Iris pigment epithelial cell (primary cell): Measurements from ENCODE around the gene RAP1GDS1.
A peak's percentile ranks its signal among the peaks of the same experiment; 100 is the strongest.
"Not testable (repeated sequence)": the region's sequence is repeated elsewhere in the genome, so short reads cannot be mapped to it uniquely, and the experiment has no call there.

Experiments used
- DNase-seq: peaks from one replicate; pipeline ENCODE4 v3.0.0-alpha.2; 2011; ENCODE audit warnings: low read depth

The RAP1GDS1 gene

DNA sequence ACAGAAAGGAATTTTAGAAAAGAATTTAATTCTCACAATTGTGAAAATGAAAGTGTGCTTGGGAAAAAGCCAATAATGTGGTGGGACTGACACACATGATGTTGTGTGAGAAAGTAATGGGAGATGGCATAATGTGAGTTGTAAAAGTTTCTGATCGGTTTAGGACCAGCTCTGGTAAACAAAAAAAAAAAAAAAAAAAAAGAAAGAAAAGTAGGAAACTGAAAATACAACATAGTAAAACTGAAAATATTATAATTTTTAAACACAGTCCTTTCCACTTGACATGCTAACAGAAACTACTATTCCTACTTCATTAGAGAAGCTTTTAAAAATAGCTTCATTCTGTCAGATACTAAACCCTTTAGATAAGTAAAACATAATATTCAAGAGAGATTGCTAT is 28.2 kb downstream of the RAP1GDS1 start:
- DNase-seq = no peak

DNA sequence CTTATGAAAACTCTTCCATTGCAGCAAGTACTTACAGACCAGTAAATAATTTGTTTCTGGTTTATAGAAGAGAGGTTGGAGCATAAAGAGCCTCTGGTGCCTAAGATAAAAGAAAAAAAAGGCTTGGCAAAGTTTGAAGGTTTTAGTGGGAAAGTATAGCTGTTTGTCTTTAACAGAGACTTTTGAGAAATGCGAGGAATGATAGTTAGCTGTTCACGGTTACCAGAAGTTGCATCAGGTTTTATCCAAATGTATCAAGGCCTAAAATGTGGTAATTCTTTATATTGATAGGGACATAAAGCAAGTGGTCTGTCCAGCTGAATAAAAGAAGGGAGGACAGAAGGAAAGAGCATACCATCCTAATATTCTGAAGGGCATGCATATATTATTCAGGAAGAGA is 29.3 kb downstream of the RAP1GDS1 start:
- peak; percentile 73 for DNase-seq

- no peak for DNase-seq
Observed at GRCh38 chr4:98293104-98293887, 32.1 kb downstream of the RAP1GDS1 start.

DNA sequence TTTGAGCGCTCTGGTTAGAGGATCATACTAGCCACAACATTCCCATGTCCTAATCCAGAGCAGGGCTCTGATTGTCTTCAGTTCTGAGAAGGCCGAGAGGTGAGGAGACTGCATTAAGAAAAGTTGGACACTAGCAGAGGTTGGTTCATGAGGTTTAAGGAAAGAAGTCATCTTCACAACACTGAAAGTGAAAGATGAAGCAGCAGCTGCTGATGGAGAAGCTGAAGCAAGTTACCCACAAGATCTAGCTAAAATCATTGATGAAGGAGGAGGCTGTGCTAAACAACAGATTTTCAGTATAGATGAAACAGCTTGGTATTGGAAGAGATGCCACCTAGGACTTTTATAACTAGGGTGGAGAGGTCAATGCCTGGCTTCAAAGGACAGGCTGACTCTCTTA is 36.8 kb downstream of the RAP1GDS1 start:
- DNase-seq = no peak

- DNase-seq = no peak
Observed at GRCh38 chr4:98300706-98301105, 39.5 kb downstream of the RAP1GDS1 start.

DNA sequence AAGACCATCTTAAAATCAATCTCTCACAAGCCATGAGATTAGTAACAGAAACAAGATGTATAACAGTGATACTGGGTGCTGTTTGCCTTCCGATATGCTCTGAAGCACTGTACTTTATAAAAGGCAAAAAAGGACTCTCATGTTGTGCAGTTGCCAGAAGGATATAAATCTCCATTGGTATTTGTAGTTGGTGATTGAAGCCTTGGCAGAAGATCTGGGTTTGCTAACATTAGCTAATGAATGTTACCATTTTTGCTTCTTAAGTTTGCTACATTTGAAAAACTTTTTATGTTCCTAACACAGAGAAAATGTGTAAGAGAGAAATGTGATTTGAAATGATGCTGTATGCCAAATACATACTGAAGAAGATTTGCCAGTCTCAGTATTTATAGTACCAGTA is 44.4 kb downstream of the RAP1GDS1 start:
- no peak for DNase-seq

GRCh38 chr4:98310867-98311266 is 49.7 kb downstream of the RAP1GDS1 start:
- DNase-seq = no peak

DNA sequence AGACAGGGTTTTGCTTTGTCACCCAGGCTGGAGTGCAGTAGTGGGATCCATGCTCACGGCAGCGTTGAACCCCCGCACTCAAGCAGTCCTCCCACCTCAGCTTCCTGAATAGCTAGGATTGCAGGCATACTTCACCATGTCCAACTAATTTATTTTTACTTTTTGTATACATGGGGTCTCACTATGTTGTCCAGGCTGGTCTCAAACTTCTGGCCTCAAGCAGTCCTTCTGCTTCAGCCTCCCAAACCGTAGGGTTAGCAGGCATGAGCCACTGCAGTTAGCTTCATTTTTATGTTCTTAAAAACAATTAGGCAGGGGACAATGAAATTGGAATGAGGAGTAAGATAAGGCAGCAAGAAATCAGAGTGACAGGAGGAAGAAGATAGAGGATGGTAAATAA is 50.5 kb downstream of the RAP1GDS1 start:
- DNase-seq = no peak

GRCh38 chr4:98314791-98315565 is 53.8 kb downstream of the RAP1GDS1 start:
- DNase-seq = peak; percentile 47

- DNase-seq = peak; percentile 50
Observed at GRCh38 chr4:98318521-98318920, 57.3 kb downstream of the RAP1GDS1 start.

GRCh38 chr4:98319021-98319420 is 57.8 kb downstream of the RAP1GDS1 start:
- DNase-seq = peak; percentile 20

- DNase-seq = no peak
Observed at GRCh38 chr4:98326168-98326567, 65.0 kb downstream of the RAP1GDS1 start.

DNA sequence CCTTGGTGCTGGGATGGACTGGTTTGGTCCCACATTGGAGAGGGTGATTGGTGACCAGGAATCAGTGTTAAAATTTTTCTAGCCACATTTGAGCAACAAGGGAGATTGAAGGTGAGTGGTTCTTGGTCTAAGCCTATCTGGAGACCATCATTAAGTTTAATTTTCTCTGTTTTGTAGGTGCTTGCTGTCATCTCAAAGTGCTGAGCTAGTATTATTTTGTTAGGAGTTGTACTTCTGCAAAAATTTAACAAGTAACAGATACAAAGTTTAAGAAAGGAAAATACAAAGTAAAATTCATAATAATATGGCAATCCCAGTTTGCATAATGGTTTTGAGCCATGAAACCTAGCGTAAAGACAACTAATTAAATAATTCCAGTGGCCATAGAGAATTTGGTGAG is 66.5 kb downstream of the RAP1GDS1 start:
- DNase-seq = no peak

- DNase-seq = not testable (repeated sequence)
Observed at GRCh38 chr4:98329879-98330640, 68.9 kb downstream of the RAP1GDS1 start.

- no peak for DNase-seq
Observed at GRCh38 chr4:98332017-98332416, 70.8 kb downstream of the RAP1GDS1 start.

DNA sequence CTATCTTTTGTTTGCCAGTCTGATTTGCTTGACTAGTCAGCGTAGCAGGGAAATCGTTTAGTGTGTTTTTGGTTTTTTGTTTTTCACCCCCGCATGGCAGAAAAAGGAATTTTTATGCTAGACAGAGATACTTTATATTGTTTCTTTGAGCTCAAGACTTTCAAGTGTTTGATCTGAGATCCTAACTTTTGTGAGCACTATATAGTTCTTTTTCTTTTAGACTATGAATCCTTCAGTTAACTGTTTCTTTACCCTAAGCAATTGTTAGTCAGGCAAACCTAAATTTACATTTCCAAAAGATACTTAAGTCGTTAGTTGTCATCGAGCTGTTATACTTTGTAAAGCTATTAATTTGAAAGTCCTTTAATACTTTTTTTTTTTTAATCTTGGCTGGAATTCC is 73.3 kb downstream of the RAP1GDS1 start:
- DNase-seq = no peak

DNA sequence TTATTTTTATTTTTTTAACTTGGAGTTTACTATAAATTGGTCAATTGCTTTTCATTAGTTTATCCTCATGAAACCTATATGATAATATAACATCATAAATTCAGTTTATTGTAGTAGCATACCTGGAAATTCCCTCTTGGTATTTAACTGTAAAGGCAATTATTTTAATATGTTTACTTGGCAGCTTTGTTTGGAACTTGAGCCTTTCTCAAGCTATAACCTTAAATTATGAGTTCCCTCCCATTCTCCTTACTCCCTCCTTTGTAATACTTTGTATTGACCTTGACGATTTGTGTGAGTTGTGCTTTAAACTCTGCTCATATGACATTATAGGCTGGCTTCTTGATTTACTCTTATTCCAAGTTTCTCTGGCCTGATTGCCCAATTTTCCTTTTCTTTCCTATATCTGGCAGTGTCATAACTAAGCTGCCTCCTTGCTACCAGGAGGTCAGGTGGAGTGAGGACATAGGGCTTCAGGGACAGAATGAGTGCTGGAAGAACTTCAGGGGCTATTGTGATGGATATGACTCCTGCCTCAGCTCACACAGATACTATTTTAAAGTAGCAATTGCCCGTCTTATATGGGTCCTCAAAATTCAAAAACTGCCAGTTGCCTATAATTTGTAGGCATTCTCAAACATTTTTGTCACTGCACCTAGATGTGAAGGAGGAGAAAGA is 77.7 kb downstream of the RAP1GDS1 start:
- no peak for DNase-seq

- peak; percentile 67 for DNase-seq
Observed at GRCh38 chr4:98341309-98341708, 80.1 kb downstream of the RAP1GDS1 start.

- no peak for DNase-seq
Observed at GRCh38 chr4:98343626-98344025, 82.4 kb downstream of the RAP1GDS1 start.

- no peak for DNase-seq
Observed at GRCh38 chr4:98345838-98346237, 84.7 kb downstream of the RAP1GDS1 start.

DNA sequence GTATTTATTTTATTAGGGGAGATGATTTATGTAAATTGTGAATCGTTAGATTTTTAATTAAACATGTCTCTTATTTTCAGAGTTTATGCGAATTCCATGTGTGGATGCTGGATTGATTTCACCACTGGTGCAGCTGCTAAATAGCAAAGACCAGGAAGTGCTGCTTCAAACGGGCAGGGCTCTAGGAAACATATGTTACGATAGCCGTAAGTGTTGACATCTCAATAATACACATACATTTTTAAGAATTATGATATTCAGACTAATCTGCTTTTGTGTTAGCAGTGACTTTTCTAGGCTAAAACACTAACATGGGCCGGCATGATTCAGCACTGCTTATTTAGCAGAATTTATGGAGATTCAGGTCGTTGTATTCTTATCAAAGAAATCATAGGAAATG is 91.2 kb downstream of the RAP1GDS1 start:
- DNase-seq = no peak

GRCh38 chr4:98352940-98353339 is 91.8 kb downstream of the RAP1GDS1 start:
- DNase-seq = no peak
